GM21447 (cell line): Measurements from ENCODE around the gene FIS1.
A peak's percentile ranks its signal among the peaks of the same experiment; 100 is the strongest.
"Not testable (repeated sequence)": the region's sequence is repeated elsewhere in the genome, so short reads cannot be mapped to it uniquely, and the experiment has no call there.

Experiments
- ATAC-seq: cut with Tn5 transposase; IDR thresholded peaks from one replicate; pipeline ENCODE4 v1.9.1; 2021; ENCODE audit not compliant: unreplicated experiment

FIS1 gene

DNA sequence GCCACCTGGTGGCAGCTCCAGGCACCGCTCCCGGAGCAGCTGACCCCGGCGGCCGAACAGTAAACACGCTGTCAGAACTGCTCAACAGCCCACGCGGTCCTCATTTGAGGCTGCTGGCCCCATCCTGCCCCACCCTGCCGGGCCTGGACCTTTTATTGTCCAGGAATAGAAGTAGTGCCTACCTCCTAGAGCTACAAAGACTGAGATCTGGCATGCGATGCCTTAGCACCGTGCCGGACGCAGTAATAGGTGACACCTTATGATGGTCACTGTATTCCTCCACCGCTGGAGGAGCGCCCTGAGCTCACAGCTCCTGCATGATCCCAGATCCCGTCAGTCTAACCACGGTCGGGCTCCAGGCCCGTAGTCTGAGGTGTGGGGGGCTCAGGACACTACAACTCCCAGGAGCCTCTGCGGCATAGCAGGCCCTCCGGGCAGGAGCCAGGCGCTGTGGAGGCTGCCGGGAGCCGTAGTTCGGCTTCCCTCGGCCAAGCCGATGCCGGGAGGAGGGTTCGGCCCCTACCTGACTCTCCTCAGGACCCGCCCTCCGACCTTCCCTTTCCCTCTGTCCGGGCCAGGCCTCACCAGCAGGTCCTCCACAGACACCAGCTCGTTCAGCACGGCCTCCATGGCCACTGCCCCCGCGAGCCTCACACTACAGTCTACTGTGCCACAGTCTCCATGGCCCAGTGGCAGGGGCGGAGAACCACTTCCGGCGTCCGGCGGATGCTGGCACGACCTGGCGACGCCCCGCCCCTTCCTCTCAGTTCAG, at the start of gene FIS1:
FIS1 (minus strand) TSS at position 707 of the 772 bp plus-strand sequence; CDS start at position 630, 77 bp downstream.
- peak; percentile 92 for ATAC-seq

DNA sequence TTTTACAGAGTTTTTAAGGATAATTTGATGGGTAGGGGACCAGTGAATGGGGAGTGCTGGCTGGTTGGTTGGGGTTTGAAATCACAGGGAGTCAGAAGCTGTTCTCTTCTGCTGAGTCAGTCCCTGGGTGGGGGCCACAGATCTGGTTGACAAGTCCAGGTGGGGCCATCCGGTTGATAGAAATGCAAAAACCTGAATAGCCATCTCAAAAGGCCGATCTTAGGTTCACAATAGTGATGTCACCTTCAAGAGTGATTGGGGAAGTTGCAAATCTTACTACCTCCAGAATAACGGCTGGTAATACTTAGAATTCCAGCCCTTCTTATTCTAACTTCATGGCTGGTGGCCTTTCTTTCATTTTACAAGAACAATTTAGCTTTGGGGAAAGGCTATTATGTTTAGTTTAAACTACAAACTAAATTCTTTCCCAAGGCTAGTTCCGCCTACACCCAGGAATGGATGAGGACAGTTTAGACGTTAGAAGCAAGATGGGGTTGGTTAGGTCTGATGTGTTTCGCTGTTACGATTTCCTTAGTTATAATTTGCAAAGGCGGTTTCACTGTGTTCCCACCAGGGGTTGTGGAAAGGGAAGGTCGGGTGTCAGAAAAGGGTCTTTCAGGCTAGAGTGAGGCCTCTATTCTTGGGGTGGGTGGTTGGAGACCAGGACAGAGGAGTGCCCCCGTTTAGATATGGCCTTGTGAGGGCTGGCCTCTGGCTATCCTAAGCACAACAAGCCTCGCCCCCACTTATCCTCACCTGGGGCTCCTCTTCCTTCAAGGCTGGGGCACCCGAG, 49.4 kb upstream of the FIS1 start:
- no peak for ATAC-seq

DNA sequence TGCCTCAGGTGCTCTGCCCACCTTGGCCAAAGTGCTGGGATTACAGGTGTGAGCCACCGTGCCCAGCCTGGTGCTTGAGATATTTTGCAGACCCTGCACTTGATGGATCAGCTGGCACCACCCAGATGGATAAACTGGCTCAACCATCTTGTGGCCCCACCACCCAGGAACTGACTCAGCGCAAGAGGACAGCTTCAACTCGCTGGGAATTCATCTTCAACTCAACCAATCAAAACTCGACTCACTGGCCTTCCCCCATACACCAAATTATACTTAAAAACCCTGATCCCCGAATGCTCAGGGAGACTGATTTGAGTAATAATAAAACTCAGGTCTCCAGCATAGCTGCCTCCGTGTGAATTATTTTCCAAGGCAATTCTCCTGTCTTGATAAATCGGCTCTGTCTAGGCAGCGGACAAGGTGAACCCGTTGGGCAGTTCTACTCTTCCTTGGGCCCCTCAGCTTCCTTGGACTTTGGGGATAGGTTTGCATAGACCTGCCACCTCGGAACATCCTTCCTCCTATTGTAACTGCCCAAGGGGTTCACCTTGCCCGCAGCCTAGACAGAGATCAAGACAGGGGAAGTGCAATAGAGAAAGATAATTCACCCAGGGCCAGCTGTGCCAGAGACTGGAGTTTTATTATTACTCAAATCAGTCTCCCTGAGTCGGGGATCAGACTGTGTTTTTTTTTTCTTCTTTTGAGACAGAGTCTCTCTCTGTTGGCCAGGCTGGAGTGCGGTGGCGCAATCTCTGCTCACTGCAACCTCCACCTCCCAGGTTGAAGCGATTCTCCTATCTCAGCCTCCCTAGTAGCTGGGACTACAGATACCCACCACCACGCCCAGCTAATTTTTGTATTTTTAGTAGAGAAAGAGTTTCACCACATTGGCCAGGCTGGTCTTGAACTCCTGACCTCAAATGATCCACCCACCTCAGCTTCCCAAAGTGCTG, 48.5 kb upstream of the FIS1 start:
- not testable (repeated sequence) for ATAC-seq

DNA sequence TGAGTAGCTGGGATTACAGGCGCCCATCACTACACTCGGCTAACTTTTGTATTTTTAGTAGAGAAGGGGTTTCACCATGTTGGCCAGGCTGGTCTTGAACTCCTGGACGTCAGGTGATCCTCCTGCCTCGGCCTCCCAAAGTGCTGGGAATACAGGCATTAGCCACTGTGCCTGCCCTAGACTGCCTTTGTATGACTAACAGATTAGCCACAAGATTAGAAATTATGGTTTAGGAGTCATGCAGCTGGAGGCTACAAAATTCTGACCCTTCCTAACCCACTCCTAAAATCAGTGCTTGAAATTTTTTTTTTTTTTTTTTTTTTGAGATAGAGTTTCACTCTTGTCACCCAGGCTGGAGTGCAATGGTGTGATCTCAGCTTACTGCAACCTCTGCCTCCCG, 47.7 kb upstream of the FIS1 start:
- not testable (repeated sequence) for ATAC-seq

DNA sequence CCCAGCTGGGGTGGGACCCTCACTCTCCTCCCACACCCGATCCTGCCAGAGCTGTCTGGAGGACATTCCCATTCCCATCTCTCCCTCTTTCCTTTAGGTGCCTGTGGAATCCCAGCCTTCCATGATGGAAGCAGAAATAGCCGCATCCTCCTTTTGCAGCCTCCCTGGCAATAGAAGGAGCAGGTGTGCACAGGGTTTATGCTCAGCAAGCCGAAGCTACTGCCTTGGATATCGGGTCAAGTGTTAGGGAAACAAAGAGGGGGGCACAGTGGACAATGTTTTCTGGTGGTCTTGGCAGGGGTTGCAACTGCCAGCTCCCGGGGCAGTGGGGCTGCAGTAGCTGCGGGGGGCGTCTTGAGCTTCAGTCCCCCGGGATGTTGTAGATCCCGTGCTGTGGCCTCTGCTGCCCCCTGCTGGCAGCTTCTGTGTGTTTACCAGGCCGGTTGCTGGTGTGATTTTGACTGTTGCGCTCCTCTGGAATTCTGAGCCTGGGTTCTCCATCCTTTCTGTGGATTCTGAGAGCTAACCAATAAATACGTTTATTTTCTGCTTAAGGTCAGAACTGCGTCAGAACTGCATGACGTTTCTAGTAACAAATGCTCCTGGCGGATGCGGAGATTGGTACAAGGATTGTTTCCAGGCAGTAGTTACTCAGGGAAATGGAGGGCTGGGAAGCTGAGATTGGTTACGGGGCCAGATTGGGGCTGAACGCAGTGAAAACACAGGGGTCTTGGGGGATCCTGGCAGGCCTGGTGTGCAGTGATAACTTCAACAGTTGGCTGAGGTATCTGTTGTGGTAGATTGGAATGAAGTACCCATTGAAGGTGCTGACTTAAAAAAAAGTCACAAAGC, 45.5 kb upstream of the FIS1 start:
- not testable (repeated sequence) for ATAC-seq

DNA sequence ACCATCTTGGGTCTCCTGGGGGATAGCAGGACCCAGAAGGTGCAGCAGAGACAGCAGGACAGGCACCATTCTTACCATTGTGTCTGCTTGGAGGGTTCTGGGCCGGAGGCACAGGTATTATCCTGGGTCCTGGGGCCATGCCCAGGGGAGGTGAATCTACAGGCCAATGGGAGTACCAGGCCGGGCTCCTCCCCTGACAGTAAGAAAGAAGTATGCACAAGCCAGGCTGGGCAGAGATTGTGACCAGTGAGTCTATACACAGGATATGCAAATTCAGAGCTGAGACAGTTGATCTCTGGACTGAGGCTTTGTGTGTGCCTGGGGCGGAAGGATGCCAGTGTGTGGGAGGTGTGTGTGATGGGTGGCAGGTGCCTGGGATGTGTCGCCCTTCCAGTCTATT, 44.8 kb upstream of the FIS1 start:
- peak; percentile 87 for ATAC-seq

DNA sequence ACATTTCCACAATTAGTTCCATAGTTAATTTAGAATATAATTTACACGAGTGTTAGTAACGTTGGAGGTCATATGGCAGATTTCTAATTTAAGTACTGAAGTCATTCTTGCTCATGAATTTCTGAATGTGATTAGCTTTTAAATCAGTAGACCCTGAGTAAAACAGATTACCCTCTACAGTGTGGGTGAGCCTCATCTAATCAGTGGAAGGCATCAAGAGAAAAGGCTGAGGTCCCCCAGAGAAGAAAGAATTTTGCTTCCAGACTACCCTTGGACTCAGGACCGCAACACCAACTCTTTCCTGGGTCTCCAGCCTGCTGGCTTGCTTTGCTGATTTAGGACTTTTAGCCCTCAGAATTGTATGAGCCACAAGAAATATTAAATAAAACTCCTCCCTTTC, 43.6 kb upstream of the FIS1 start:
- ATAC-seq: no peak

DNA sequence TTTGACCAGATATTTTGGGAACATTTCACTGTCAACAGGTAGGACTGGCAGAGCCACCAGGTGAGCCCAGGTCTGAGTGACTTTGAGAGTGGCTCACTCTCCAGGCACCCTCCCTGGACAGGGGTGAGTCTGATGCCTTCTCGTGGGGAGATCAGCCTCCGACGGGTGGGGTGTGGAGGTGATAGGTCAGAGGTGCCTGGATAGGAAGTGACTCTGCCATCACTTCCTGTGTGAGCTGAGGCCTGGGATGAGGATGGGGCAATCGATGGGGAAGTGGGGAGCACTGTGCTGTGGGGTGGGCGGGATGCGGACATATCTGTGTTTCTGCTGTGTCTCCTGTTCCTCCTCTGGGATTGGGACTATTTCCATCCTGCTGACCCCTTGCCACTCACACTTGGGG, 42.2 kb upstream of the FIS1 start:
- no peak for ATAC-seq

DNA sequence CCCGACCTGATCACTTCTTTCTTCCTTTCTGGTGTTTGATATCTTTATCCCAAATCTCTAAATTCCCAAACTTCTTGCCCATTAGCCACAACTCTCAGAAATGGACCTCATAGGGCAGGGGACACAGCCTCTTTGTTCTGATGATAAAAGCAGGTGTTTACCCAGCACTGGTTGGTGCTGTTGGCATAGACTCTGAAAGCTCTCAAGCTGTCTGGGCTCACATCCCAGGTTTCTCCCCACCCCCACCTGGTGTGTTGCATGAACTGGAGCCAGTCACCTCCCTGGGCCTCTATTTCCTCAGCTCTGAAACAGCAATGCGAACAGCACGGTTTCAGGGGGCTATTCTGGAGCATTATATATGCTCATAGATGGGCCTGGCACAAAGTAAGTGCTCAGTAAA, 41.0 kb upstream of the FIS1 start:
- not testable (repeated sequence) for ATAC-seq

DNA sequence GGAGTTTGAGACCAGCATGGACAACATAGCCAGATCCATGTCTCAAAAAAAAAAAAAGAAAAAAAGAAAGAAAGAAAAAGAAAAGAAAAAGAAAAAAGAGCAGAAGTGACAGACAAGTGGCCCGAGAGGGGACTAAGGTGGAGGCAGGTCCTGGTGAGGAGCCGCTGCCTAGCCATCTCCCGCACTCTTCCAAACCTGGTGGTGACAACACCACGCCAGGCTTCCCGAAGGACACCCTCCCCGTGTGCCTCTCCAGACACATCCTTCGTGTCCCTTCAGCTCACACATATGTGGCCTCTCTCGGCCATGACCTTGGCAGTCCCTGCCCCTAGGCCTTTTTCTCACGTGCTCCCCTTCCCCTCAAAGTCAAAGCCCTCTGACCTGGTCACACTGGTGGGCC, 40.3 kb upstream of the FIS1 start:
- no peak for ATAC-seq

DNA sequence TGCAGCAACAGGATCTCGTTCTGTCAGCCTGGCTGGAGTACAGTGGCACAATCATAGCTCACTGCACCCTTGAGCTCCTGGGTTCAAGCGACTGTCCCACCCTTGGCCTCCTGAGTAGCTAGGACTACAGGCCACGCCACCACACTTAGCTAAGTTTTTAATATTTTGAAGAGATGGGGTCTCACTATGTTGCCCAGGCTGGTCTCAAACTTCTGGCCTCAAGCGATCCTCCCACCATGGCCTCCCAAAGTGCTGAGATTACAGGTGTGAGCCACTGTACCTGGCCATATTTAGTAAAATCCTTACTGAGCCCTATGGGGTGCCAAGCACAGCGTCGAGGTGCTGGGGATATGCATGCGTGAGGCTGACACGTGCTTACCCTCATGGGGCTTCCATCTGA, 36.0 kb upstream of the FIS1 start:
- not testable (repeated sequence) for ATAC-seq

DNA sequence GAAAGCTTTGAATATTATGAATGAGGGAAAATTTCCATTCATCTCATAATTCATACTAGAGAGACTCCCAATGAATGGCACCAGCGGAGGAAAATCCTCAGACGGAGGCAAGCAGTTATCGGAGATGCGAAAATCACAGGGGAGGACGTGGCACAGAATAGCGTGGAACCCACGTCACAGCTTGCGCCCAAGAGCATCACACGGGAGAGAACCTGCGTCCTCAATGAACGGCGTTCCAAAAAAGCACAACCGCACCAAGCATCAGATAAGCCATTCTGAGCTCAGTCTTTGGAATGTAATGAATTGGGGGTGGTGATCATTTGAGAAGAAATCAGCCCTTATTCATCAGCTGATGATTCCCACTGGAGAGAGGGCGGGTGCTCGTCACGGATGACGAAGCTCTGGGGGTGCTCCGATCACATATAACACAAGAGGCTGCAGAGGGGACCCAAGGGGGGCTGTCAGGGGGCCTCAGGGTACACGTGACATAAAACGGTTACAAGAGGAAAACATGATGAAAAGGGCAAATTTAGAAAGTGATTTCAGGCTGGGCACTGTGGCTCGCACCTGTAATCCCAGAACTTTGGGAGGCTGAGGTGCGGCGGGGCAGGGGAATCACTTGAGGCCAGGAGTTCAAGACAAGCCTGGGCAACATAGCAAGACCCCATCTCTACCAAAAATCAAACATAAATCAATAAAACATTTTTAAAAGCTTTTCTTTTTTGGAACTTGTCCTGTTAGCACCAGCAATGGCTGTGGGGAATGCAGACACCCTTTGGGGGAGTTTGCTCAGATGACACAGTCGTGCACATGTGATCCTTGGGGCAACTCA, 33.8 kb upstream of the FIS1 start:
- no peak for ATAC-seq

DNA sequence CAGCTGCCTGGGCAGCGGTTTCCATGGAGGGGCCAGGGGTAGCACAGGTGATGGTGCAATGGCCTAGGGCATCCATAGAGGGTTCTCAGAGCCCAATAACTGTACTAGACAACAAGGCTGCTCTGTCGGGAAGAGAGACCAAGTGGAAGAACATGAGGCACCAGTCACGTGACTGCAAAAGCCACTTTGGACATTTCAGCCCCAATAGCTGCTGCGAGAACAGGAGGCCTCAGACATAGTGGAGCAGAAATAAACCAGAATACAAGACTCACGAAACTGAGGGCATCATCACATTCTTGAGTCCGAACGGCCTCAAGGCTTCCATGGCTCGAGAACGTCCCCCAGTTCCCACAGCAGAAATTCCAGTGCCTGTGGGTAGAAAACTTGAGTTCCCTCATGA, 32.3 kb upstream of the FIS1 start:
- ATAC-seq: no peak

DNA sequence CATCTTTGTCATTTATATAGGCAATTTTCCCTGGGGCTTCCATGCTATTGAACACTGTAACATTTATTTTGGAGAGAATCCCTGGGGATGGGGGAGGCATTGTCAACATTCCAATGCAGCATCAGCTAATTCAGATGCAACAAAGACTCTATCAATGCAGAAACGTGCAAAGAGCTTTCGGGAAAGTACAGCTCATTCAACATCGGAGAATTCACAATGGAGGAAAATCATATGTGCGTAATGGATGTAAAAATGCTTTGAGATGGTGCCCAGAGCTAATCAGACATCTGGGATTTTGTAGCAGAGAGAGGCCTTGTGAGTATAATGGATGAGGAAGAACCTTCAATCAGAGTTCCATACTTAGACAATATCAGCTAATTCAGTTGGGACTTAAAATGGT, 28.3 kb upstream of the FIS1 start:
- ATAC-seq: no peak

DNA sequence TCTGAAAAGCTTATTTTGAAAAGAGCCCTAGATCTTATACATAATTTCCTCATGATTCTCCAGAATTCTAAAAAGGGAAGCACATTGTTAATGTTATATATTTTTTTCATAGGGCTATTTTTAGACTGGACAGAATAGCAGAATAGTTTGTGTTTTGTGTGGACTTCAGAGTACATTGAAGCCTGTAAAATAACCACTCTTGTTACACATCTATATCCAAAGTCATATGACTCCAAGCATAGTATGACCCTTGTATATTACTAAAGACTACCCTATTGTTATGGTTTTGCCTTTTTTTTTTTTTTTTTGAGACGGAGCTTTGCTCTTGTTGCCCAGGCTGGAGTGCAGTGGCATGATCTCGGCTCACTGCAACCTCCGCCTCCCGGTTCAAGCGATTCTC, 26.1 kb upstream of the FIS1 start:
- no peak for ATAC-seq

DNA sequence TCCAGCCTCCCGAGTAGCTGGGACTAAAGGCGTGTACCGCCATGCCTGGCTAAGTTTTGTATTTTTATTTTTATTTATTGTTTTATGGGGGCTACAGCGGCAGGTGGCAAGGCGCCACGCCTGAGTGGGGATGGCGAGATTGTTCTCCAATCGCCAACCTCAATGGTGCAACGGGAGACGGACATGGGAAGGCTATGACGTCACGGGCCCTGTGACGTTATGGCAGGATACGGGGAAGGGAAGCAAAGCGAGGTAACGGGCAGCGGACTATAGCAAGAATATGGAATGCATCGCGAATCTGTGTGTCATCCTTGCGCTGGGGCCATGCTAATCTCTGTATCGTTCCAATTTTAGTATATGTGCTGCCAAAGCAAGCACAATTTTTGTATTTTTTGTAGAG, 24.8 kb upstream of the FIS1 start:
- no peak for ATAC-seq

DNA sequence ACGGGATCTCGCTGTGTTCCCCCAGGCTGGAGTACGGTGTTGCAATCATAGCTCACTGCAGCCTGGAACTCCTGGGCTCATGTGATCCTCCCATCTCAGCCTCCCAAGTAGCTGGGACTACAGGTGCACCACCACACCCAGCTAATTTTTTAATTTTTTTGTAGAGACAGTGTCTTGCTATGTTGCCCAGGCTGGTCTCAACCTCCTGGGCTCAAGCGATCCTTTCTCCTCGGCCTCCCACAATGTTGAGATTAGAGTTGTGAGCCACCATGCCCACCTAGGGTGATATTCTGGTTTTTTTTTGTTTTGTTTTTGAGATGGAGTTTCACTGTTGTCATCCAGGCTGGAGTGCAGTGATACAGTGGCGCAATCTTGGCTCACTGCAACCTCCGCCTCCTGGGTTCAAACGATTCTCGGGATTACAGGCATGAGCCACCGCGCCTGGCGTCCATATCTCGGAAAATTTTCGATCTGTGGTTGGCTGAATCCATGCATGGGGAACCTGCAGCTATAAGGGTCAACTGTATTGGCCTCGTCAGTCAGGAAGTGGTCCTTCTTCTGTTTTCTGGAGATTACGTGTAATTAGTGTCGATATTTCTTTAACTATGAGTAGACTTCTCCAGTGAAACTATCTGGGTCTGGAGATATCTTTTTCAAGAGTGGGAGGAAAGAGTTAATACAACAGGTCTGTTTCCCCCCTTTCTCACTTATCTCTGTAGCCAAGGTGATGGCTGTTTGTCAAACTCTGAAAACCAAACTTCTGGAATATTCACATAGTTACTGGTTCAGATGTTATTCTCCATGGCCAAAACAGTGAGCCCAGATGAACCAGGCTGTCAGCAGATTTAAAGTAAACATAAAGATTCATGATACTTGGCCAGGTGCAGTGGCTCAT, 21.0 kb upstream of the FIS1 start:
- ATAC-seq: no peak

DNA sequence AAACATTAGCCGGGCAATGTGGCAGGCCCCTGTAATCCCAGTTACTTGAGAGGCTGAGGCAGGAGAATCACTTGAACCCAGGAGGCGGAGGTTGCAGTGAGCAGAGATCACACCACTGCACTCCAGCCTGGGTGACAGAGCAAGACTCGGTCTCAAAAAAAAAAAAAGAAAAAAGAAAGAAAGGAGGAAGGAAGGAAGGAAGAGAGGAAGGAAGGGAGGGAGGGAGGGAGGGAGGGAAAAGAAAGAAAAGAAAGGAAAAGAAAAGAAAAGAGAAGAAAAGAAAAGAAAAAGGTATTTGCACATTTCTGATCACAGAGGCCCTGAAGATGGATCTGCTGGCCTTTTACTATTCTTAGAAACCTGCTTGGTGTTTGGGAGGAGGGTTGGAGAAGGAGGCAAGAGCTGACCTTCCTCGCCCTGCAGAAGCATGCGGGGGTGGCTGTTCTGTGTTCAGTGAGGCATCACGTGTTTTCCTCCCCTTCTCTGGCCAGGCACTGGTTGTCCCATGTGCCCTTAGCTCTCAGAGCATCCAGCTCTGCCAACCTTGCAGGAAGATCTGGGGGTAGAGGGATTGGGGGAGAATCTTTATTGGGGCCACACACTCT, 19.3 kb upstream of the FIS1 start:
- not testable (repeated sequence) for ATAC-seq
